GM06990 (cell line): ENCODE measurements around the gene JAGN1.
"Not testable (repeated sequence)": the region's sequence is repeated elsewhere in the genome, so short reads cannot be mapped to it uniquely, and the experiment has no call there.

Experiments
- DNase-seq: peaks from one replicate; pipeline ENCODE4 v3.0.0-alpha.2; 2011; ENCODE audit not compliant: insufficient read length; ENCODE audit errors: extremely low read depth
- H3K27me3 ChIP-seq: replicated peaks from 2 replicates; pipeline ENCODE4 v1.6.0; 2011; ENCODE audit warnings: low read length; ENCODE audit not compliant: control insufficient read depth, insufficient read depth
- H3K36me3 ChIP-seq: 2 replicates; pipeline ENCODE4 v1.5.1; 2011; ENCODE audit warnings: low read length; ENCODE audit not compliant: control insufficient read depth, insufficient read depth
- H3K4me3 ChIP-seq: replicated peaks from 2 replicates; pipeline ENCODE4 v1.5.1; 2011; ENCODE audit warnings: low read depth, mild to moderate bottlenecking, control low read depth, low read length
- TF ChIP-seq, protein P1 (sequence below): IDR thresholded peaks from 2 replicates; pipeline ENCODE4 v1.5.1; 2011; ENCODE audit warnings: low read length, control low read depth, mild to moderate bottlenecking, inconsistent platforms; ENCODE audit not compliant: insufficient read depth, poor library complexity, severe bottlenecking

JAGN1 gene

DNA sequence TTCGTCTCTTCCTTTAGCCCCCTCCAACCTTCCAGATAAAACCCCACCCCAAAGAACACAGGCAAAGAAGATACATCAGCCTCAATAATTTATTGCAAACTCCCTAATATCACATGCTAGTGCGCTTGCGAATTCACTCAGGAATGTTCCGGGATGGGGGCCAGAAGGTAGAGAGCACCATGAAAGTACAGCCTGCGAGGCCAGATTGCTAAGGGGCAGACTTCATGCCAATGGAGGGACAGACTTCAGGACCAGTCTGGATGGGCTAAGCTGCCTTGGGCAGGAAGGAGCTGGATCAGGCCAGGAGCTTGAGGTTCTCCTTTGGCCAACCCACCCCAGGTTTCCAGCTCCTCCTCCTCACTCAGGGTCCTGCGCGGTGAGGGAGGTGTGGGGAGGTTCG, 23.8 kb upstream of the JAGN1 start:
- H3K36me3 ChIP-seq, result no peaks in the 10 kb centered on the region
- no peak overlapping the region for H3K4me3 ChIP-seq
- TF ChIP-seq, protein P1, sequence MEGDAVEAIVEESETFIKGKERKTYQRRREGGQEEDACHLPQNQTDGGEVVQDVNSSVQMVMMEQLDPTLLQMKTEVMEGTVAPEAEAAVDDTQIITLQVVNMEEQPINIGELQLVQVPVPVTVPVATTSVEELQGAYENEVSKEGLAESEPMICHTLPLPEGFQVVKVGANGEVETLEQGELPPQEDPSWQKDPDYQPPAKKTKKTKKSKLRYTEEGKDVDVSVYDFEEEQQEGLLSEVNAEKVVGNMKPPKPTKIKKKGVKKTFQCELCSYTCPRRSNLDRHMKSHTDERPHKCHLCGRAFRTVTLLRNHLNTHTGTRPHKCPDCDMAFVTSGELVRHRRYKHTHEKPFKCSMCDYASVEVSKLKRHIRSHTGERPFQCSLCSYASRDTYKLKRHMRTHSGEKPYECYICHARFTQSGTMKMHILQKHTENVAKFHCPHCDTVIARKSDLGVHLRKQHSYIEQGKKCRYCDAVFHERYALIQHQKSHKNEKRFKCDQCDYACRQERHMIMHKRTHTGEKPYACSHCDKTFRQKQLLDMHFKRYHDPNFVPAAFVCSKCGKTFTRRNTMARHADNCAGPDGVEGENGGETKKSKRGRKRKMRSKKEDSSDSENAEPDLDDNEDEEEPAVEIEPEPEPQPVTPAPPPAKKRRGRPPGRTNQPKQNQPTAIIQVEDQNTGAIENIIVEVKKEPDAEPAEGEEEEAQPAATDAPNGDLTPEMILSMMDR, result no peak
- no peak for DNase-seq
- H3K27me3 ChIP-seq, result no peaks in the 10 kb centered on the region; the same call in 1 of the 2 replicates

DNA sequence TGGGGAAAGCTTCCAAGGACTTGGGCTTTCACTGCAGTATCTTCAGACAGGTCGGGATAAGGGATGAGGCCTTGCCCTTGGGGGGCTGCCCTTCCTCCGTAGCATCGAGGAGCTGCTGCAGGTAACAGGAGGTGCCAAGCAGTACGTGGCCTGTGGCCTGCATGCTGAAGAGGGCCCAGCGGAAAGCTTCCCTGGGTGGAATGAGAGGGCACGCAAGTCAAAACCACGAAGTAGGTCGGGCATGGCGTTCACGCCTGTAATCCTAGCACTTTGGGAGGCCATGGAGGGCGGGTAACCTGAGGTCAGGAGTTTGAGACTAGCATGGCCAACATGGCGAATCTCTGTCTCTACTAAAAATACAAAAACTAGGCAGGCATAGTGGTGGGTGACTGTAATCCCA, 23.3 kb upstream of the JAGN1 start:
- Histone ChIP-seq H3K36me3 (no peaks in the 10 kb centered on the region), H3K4me3 (no peak overlapping the region), H3K27me3 (no peaks in the 10 kb centered on the region)
- TF ChIP-seq, protein P1, result no peak
- no peak for DNase-seq

DNA sequence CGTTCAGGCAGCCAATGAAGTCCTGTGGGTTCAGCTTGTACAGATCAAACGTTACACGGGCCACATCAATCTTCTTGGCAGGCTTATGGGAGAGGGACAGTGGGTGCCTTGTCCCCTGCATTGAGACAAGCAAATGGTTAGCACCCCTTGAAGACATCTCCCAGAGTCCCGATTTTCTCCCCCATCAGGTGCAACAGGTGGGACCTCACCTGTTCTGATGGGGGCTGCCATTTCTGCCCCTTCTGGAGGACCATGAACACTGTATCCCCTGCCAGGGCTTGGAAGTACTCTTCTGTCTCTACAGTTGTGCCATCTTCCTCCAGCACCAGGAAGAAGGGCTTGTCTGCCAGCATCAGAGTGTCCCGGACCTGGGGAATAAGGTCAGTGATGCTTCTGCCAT, 20.5 kb upstream of the JAGN1 start:
- DNase-seq, result no peak
- no peaks in the 10 kb centered on the region for H3K36me3 ChIP-seq
- no peaks in the 10 kb centered on the region for H3K27me3 ChIP-seq
- TF ChIP-seq, protein P1, result no peak
- no peak overlapping the region for H3K4me3 ChIP-seq

DNA sequence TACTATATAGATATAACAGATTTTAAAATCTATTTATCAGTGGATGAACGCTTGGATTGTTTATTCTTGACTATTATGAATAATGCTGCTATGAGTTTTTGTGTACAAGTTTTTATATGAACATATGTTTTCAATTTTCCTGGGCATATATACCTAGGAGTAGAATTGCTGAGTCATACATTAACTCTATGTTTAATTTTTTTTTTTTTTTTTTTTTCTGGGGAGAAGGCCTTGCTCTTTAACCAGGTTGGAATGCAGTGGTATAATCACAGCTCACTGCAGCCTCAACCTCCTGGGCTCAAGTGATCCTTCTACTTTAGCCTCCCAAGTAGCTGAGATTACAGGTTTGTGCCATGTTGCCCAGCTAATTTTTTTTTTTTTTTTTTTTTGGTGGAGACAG, 19.4 kb upstream of the JAGN1 start:
- no peak for DNase-seq
- Histone ChIP-seq H3K36me3 (no peaks in the 10 kb centered on the region), H3K27me3 (no peaks in the 10 kb centered on the region), H3K4me3 (no peak overlapping the region)
- TF ChIP-seq, protein P1, result no peak

DNA sequence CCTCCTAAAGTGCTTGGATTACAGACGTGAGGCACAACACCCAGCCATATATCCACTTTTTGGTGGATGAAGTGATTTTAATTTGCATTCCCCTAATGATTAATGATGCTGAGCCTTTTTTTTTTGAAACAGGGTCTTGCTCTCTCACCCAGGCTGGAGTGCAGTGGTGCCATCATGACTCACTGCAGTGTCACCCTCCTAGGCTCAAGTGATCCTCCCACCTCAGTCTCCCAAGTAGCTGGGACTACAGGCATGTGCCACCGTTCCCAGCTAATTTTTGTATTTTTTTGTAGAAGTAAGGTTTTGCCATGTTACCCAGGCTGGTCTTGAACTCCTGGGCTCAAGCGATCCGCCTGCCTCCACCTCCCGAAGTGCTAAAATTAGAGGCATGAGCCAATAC, 18.3 kb upstream of the JAGN1 start:
- DNase-seq, H3K27me3 ChIP-seq, H3K36me3 ChIP-seq, H3K4me3 ChIP-seq: not testable (repeated sequence)

DNA sequence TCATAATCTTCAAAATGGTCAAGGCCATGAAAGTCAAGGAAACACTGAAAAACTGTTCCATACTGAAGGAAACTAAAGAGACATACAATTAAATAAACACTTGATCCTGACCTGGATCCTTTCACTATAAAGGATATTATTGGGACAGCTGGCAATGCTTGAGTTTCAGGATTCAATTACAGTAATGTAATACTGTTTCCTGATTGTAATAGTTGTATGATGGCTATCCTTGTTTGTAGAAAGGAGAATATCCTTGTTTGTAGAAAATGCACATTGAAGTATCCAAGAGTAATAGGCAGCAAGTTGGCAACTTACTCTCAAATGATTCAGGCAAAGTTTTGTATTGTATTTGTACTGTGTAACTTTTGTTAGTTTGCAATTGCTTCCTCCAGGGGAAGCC, 15.0 kb upstream of the JAGN1 start:
- no peak for DNase-seq
- no peak overlapping the region for H3K4me3 ChIP-seq
- TF ChIP-seq, protein P1, result no peak
- no peaks in the 10 kb centered on the region for H3K36me3 ChIP-seq
- H3K27me3 ChIP-seq, result no peaks in the 10 kb centered on the region

- H3K27me3 ChIP-seq, H3K4me3 ChIP-seq, H3K36me3 ChIP-seq, DNase-seq: not testable (repeated sequence)
Measured at GRCh38 chr3:9876255-9876654, 14.2 kb upstream of the JAGN1 start.
